ENCODE results near the gene NFATC3.

- no peak for TF ChIP-seq POLR2A (IDR thresholded peaks at IDR 0.05; ENCODE audit: low read length)
- TF ChIP-seq GATA1 (IDR thresholded peaks at IDR 0.05; ENCODE audit: low read depth, low read length), result no peak
Observed at GRCh38 chr16:68049449-68049848, 35.7 kb upstream of the NFATC3 start.

All from erythroblast (primary cell).